Spleen (tissue), 11 donors: ENCODE results near the gene THAP7. TPM values are rescaled to one million over a fixed set of nuclear protein-coding genes. Genes with fewer than 3 reads are reported as not detected.

ENCODE experiments used
- DNase-seq: peaks from one replicate; pipeline ENCODE4 v3.0.0-alpha.2; 2020
- H3K27ac ChIP-seq, 8 donors: fragments of 200-600 bp; sonication (generic) in 7 of 8; 1 replicate in 4 of 8; 2 replicates in 4 of 8; pipeline versions ENCODE4 v1.5.0 to v1.8.0; 2016 to 2021; ENCODE audit warnings: inconsistent platforms in 4 of 8, mild to moderate bottlenecking in 4 of 8, moderate library complexity in 1 of 8
- H3K27me3 ChIP-seq, 7 donors: fragments of 200-600 bp; sonication (generic) in 6 of 7; replicated peaks in 1 of 7; 1 replicate in 4 of 7; 2 replicates in 3 of 7; pipeline versions ENCODE4 v1.5.0 to v1.8.0; 2016 to 2021; ENCODE audit warnings: inconsistent platforms in 3 of 7, mild to moderate bottlenecking in 1 of 7
- H3K36me3 ChIP-seq, 6 donors: fragments of 200-600 bp; sonication (generic) in 5 of 6; 1 replicate in 4 of 6; 2 replicates in 2 of 6; pipeline versions ENCODE4 v1.5.0 to v1.8.0; 2016 to 2021; ENCODE audit warnings: inconsistent platforms in 2 of 6
- H3K4me1 ChIP-seq, 6 donors: fragments of 200-600 bp; sonication (generic) in 5 of 6; 1 replicate in 3 of 6; 2 replicates in 3 of 6; pipeline versions ENCODE4 v1.5.0 to v1.8.0; 2016 to 2021; ENCODE audit warnings: inconsistent platforms in 3 of 6
- H3K4me3 ChIP-seq, 8 donors: fragments of 200-600 bp; sonication (generic) in 7 of 8; 1 replicate in 4 of 8; 2 replicates in 4 of 8; pipeline versions ENCODE4 v1.5.0 to v1.8.0; 2016 to 2021; ENCODE audit warnings: inconsistent platforms in 4 of 8, mild to moderate bottlenecking in 4 of 8, moderate library complexity in 2 of 8
- H3K9me3 ChIP-seq, 8 donors: fragments of 200-600 bp; sonication (generic) in 7 of 8; 1 replicate in 4 of 8; 2 replicates in 4 of 8; pipeline versions ENCODE4 v1.5.0 to v1.8.0; 2016 to 2021; ENCODE audit warnings: inconsistent platforms in 4 of 8
- CTCF ChIP-seq, 11 experiments: fragments of 200-600 bp in 7 of 11; fragments of 450-650 bp in 4 of 11; sonication (generic) in 4 of 11; IDR thresholded peaks in 8 of 11; conservative IDR thresholded peaks in 3 of 11; 1 replicate in 7 of 11; 2 replicates in 4 of 11; pipeline versions ENCODE4 v1.4.0 to v1.8.0; 2016 to 2021; ENCODE audit warnings: antibody characterized with exemption in 11 of 11, inconsistent platforms in 4 of 11, mild to moderate bottlenecking in 1 of 11
- POLR2A ChIP-seq, 3 donors: fragments of 450-650 bp; IDR thresholded peaks; one replicate each; pipeline ENCODE4 v1.5.1; 2017; ENCODE audit warnings: antibody characterized with exemption in 3 of 3, mild to moderate bottlenecking in 1 of 3
- POLR2AphosphoS5 ChIP-seq, 3 donors: sonication (generic); formaldehyde crosslinking; IDR thresholded peaks; one replicate each; pipeline ENCODE4 v1.5.1; 2017; ENCODE audit warnings: antibody characterized with exemption in 3 of 3
- WGBS, 5 donors: extraction: QIAGEN DNeasy Blood & Tissue Kit in 3 of 5; methylation state at CpG; one replicate each; pipeline versions ENCODE4 v1.1.5 to v1.1.7; 2013 to 2018; 5-methylcytosine and 5-hydroxymethylcytosine counted together
- intact Hi-C: fragments of 100-400 bp; cut with DNase I; formaldehyde crosslinking; loops from one replicate; pipeline ENCODE4 v1.15.0; 2023; ENCODE audit warnings: low total_unique reads
- polyA plus RNA-seq, 3 donors: library from polyadenylated mRNA; stranded (reverse); fragments of 200-250 nt; gene quantifications; one replicate each; pipeline ENCODE4 v1.2.1, GENCODE V29; 2013
- total RNA-seq, 7 donors: library from RNA; depleted of rRNA in 3 of 7; stranded (reverse); fragments of >200 nt in 3 of 7; fragmentation: NEBNext Ultra II Directional in 4 of 7; extraction: Animal tissue kit (Norgen Biotek cat#: 25700) in 4 of 7; gene quantifications; one replicate each; pipeline versions ENCODE4 v1.1.0 to v1.2.1, GENCODE V29; 2016 to 2021
- donor health status: healthy with polysubstance abuse.
- donor health status: DM: no; HTN: no; CAD: no; lungs with moderate emphysema.
- donor health status: DM: no; HTN: no; CAD: no.
- donor health status: Bipolar disorder and iron deficiency.
- donor health status: healthy.
- donor health status: DM: no; HTN: no; CAD: no.
- donor health status: DM: yes; HTN: yes; CAD: no.

THAP7 gene
- total and polyA plus RNA-seq, 10 donors = 16.7 to 53.3 (median 29.6) TPM

DNA sequence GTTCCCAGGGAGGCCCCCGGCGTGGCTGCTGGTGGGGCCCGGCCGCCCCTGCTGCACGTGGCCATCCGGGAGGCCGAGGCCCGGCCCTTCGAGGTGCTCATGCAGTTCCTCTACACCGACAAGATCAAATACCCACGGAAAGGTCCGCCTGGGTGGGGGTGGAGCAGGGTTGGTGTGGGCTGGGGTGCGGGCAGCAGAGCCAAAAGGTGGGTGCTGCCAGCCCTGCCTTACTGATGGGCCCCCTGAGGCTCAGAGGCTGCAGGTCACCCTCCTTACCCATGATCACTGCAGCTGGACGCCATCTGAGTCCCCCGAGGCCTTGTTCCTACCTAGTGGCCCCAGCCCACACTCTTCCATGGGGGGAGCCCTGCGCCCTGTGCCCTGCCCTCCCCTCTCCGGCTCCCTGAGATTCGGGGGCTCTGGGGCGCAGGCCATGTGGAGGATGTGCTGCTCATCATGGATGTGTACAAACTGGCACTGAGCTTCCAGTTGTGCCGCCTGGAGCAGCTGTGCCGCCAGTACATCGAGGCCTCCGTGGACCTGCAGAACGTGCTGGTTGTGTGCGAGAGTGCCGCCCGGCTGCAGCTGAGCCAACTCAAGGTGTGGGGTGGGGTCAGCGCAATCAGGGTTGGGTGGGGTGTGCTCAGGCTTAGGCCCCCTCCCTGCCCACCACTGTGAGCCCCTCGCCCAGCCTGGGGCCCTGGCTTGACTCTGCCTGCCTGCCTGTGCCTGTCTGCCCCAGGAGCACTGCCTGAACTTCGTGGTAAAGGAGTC, 7.6 kb downstream of the THAP7 start:
- intact Hi-C loops = no loop called here
- TF ChIP-seq POLR2AphosphoS5 (IDR thresholded peaks at IDR 0.05) (peak in 1 of 3 donors; percentile 19), POLR2A (IDR thresholded peaks at IDR 0.05) (no peak)
- DNase-seq = no peak
- Histone ChIP-seq H3K4me3 (no peak overlapping the region), H3K27ac (no peak overlapping the region), H3K36me3 (peaks cover 3 to 100% (median 77%) of the 10 kb centered on the region in 6 donors), H3K4me1 (peaks cover 0 to 20% (median under 1%) of the 10 kb centered on the region in 6 donors), H3K9me3 (no peaks in the 10 kb centered on the region), H3K27me3 (no peaks in the 10 kb centered on the region)
- WGBS, 5 donors = 94 to 96% (median 95%) methylated on average over 15 to 30 of the region's 30 CpGs

DNA sequence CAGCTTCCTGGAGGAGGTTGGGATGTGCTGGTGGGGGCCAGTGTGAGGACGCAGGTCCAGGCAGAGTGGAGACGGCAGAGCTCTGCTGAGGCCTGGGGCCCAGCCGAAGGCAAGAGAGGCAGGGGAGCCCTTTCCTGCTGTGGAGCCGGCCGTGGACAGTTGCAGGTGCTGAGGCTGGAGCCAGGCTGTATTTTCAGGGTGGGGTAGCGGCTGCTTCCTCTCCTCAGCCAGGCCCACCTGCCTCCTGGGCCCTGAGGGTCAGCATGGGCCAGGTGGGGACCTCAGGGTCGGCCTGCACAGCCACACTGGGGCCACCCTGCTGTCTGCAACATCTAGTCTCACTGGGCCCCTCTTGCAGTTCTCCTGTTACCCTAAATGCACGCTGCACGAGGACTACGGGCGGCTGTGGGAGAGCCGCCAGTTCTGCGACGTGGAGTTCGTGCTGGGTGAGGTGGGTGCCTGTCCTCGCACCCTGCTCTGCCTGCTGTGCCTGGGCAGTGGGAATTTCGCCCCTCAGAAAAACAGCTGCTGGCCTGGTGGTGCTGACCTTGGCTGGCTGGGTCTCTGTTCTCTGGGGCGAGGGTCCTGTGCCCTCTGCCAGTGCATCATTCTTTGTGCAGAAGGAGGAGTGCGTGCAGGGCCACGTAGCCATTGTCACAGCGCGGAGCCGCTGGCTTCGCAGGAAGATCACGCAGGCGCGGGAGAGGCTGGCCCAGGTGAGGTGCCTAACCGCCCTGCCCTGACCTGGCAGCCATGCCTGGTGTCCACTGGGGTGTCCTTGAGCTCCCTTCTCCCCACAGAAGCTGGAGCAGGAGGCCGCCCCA, 8.4 kb downstream of the THAP7 start:
- H3K27ac ChIP-seq = no peak overlapping the region
- DNase-seq = no peak
- intact Hi-C loops = no loop called here
- no peak for TF ChIP-seq POLR2A (IDR thresholded peaks at IDR 0.05)
- no peak for TF ChIP-seq POLR2AphosphoS5 (IDR thresholded peaks at IDR 0.05)
- no peak for TF ChIP-seq CTCF (IDR thresholded peaks at IDR 0.05 in 8 of 11, conservative IDR thresholded peaks at IDR 0.05 in 3 of 11)
- H3K36me3 ChIP-seq = peaks cover 3 to 100% (median 70%) of the 10 kb centered on the region in 6 donors
- H3K27me3 ChIP-seq = no peaks in the 10 kb centered on the region
- WGBS, 5 donors = 87 to 97% (median 96%) methylated on average over 11 to 29 of the region's 29 CpGs
- peaks cover 0 to 16% (median 0%) of the 10 kb centered on the region in 6 donors for H3K4me1 ChIP-seq
- H3K9me3 ChIP-seq = no peaks in the 10 kb centered on the region
- H3K4me3 ChIP-seq = no peak overlapping the region

DNA sequence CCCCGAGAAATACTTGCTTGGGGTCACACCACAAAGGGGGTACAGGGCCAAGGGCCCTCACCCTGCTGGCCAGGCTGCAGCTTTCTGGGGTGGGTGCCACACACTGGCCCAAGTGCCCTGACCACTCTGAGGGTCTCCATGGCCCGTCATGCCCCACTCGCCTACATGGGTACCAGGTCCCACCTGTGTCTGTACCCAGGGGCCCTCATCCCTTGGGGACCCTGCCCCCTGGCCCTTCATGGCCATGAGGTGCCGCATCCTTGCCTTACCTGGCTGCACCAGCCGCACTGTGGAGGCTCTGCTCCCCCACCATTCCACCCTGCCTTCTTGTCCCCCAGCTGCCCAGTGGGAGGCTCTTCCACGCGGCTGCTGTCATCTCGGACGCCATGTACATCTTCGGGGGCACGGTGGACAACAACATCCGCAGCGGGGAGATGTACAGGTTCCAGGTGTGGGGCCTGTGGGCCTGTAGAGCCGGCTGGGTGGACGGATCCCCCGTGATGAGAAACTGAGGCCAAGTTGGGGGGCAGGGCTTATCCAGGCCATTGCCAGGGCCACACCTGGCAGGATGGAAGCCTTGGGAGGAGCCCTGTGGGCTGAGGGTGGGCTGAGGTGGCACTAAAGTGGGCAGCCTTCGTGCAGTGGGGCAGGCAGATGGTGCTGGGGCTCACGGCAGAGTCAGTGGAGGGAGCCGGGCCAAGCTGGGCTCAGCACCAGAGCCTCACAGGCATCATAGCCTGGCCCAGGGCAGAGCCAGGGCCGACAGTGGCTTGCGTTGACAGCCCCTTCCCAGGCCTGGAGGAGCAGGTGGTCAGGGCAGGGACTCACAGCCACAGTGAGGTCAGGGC, 9.2 kb downstream of the THAP7 start:
- TF ChIP-seq POLR2A (IDR thresholded peaks at IDR 0.05) (no peak), CTCF (IDR thresholded peaks at IDR 0.05 in 8 of 11, conservative IDR thresholded peaks at IDR 0.05 in 3 of 11) (no peak), POLR2AphosphoS5 (IDR thresholded peaks at IDR 0.05) (no peak)
- DNase-seq = no peak
- Histone ChIP-seq H3K9me3 (no peaks in the 10 kb centered on the region), H3K27ac (no peak overlapping the region), H3K4me1 (peaks cover 0 to 10% (median 0%) of the 10 kb centered on the region in 6 donors), H3K36me3 (peaks cover 3 to 100% (median 71%) of the 10 kb centered on the region in 6 donors), H3K27me3 (no peaks in the 10 kb centered on the region), H3K4me3 (no peak overlapping the region)
- intact Hi-C loops = no loop called here
- WGBS, 5 donors = 89 to 94% (median 90%) methylated on average over 17 to 21 of the region's 21 CpGs

DNA sequence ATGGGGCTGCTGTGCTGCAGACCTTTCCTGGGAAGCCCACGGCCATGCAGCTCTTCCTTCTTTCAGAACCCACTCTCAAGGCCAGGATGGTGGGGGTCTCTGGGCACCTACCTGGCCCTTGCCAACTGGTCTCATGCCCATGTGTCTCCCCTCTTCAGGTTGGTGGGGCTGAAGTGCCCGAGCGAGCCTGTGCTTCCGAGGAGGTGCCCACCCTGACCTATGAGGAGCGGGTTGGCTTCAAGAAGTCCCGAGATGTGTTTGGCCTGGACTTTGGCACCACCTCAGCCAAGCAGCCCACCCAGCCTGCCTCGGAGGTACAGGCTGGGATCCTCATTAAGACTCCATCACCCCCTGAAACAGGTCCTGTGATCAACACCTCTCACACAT, 9.9 kb downstream of the THAP7 start:
- TF ChIP-seq CTCF (IDR thresholded peaks at IDR 0.05 in 8 of 11, conservative IDR thresholded peaks at IDR 0.05 in 3 of 11) (no peak), POLR2AphosphoS5 (IDR thresholded peaks at IDR 0.05) (no peak), POLR2A (IDR thresholded peaks at IDR 0.05) (no peak)
- no peaks in the 10 kb centered on the region for H3K9me3 ChIP-seq
- H3K4me1 ChIP-seq = peaks cover 0 to 10% (median 0%) of the 10 kb centered on the region in 6 donors
- no peak overlapping the region for H3K4me3 ChIP-seq
- DNase-seq = no peak
- 89 to 93% (median 91%) methylated on average over 5 to 7 of the region's 7 CpGs for WGBS, 5 donors
- intact Hi-C loops = no loop called here
- H3K27me3 ChIP-seq = no peaks in the 10 kb centered on the region
- H3K27ac ChIP-seq = no peak overlapping the region
- peaks cover 3 to 100% (median 71%) of the 10 kb centered on the region in 6 donors for H3K36me3 ChIP-seq
